Activated naive CD4-positive, alpha-beta T cell treated with Interleukin-2 at 50 U/mL for 16 hours (primary cell): Measurements from ENCODE around the gene KCNC1.

Experiments used
- DNase-seq: peaks from one replicate; pipeline ENCODE4 v3.0.0-alpha.2; 2020

The KCNC1 gene

DNA sequence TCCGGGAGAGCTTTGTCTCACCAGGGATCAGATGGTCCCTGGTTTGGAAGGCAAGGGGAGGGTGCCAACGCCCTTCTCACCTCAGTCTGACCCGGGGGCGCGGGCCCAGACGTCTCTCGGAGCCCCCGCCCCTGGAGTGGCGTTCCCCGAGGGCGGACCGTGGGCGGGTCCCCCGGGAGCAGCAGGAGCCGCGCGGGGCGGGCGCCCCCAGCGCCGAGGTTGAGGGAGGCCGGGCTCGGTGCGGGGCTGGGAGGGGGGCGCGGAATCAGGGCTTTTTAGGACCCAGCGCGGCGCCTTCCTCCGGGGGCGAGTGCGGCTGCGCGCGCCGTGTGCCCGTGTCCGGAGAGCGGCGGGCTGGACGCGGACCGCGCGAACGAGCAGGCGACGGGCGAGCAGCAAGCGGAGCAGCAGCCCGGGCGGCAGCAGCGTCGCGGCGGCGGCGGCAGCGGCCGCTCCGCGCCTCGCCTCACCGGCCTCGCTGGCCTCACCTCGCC is at the start of gene KCNC1:
KCNC1 (plus strand) TSS at position 364 of the 494 bp plus-strand sequence. CDS start 1,222 bp downstream, outside the sequence.
- no peak for DNase-seq

- DNase-seq, result no peak
Observed at GRCh38 chr11:17686231-17686980, 48.2 kb upstream of the KCNC1 start.

- DNase-seq, result no peak
Observed at GRCh38 chr11:17687946-17688670, 46.5 kb upstream of the KCNC1 start.

DNA sequence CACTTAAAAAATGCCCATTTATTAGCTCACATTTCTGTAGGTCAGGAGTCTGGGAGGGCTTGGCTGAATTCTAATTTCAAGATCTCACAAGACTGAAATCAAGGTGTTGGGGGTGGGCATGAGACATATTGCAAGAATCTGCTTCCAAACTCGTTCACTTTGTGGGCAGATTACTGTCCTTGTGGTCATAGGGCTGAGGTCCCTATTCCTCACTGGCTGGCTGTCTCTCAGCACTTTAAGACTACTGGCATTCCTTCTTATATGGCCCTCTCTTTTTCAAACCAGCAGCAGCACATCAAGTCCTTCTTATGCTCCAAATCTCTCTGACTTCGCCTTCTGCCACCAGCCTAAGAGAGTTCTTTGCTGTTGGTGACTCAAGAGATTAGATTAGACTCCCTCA is 43.0 kb upstream of the KCNC1 start:
- no peak for DNase-seq

GRCh38 chr11:17691976-17692375 is 42.6 kb upstream of the KCNC1 start:
- DNase-seq, result no peak

GRCh38 chr11:17692931-17693330 is 41.6 kb upstream of the KCNC1 start:
- DNase-seq, result no peak

DNA sequence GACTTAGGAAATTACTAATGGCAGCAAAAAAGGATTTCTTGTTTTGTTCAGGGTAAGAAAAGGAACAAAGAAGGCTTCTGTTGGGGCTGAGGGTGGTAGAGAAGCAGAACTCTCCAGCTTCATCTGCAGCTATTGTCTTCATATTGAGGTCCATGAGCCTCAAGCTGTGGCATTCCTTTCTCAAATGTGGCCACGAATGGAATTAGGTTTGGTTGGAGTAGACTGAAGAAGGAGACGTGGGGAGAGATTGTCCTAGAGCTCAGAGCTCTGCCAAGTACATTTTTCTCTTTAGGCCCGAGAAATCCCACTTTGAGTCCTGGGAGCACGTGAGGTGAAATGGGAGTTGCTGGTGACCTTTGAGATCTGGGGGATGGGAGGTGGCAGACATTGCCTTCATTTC is 41.0 kb upstream of the KCNC1 start:
- no peak for DNase-seq

- no peak for DNase-seq
Observed at GRCh38 chr11:17694494-17695110, 40.0 kb upstream of the KCNC1 start.

GRCh38 chr11:17695454-17696441 is 38.8 kb upstream of the KCNC1 start:
- no peak for DNase-seq

GRCh38 chr11:17696741-17697140 is 37.8 kb upstream of the KCNC1 start:
- DNase-seq, result no peak

DNA sequence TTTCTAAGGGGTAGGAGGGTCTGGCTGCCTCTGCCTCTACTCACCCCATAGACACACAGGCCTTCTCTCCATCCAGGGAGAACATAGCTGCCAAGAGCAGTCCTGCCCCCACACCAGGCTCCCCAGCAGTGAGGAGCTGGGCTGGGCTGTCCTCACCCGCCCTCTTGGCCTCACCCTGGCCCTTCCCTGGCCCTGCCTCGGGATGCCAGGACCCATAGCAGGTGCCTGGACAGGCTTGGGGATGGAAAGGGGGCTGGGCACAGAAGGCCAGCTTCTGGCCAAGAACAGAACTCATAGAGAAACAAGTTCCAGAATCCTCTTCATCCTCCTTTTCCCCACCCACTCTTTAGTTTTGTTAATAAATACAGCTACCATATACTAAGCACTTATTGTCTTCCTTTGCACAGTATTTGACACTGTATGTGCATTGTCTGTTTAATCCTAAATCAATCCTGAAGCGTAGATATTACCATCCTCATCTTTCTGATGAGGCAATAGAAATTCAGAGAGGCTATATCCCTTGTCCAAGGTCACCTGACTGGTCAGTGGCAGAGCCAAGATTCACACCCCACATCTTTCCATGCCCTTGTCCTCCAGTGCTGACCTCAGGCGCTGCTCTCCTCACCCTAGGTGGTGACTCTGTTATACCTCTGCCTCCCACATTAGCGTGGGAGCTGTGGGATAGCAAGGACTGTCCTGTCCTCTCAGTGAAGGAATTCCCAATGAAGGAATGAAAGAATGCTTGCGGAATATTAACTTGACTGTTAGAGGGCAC is 37.2 kb upstream of the KCNC1 start:
- DNase-seq, result no peak

DNA sequence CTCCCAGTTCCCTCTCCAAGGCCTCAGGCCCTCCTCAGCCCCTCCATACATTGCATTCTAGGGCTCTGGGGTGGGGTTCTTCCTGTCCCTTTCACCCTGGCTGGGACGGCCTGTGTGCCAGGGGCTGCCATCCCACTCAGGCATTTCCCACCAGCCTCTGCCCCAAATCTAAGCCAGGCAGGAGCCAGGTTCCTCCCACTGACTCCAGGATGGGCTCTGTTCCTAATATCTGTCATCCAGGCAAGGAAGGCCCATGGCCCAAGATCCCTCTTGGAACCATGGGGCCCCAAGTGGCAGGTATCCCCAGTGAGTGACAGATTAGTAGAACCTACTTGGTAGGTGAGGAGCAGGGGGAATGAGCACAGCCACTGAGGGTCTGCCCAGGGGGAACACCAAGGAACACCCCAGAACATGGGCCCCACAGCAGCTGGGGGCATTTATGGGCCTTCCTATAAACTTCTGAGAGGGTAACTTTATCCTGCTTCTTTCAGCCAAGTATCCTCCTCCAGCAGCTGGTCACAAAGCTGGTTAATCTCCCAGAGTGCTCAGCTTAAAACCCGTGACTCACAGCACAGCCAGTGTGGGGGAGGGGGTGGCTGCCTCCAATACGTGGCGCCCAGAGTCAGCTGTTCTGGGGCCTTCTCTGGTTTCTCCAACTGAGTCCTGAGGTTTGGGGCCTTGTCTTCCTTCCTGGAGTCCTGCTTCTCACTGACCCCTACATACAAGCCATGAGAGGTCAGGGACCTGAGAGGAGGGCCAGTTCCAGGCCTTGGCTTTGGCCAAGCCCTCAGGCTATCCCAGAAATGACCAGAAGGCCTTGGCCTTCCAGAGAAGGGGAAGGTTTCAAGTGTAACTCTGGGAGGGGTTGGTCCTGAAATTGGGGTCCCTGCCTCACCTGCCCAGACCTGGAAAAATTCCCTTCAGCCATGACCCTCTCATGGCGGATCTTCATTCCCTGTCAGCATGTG is 35.1 kb upstream of the KCNC1 start:
- DNase-seq, result no peak

- no peak for DNase-seq
Observed at GRCh38 chr11:17700991-17701390, 33.6 kb upstream of the KCNC1 start.

- DNase-seq, result no peak
Observed at GRCh38 chr11:17702876-17703275, 31.7 kb upstream of the KCNC1 start.

DNA sequence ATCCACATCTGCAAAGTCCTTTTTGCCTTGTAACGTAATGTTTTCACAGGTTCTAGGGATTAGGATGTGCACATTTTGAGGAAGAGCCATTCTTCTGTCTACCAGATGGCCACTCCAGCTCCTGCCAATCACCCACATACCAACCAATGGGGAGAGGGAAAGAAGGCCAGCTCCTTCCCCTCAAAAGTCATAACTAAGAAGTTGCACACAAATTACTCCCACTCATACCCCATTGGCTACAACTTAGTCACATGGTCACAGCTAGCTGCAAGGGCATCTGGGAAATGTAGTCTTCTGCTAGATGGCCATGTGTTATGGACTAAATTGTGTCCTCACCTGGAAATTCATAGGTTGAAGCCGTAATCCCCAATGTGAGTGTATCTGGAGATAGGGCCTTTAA is 30.6 kb upstream of the KCNC1 start:
- DNase-seq, result no peak

- no peak for DNase-seq
Observed at GRCh38 chr11:17707830-17708229, 26.8 kb upstream of the KCNC1 start.

- DNase-seq, result no peak
Observed at GRCh38 chr11:17711836-17712235, 22.7 kb upstream of the KCNC1 start.

GRCh38 chr11:17713851-17714250 is 20.7 kb upstream of the KCNC1 start:
- no peak for DNase-seq

- DNase-seq, result no peak
Observed at GRCh38 chr11:17714356-17714854, 20.2 kb upstream of the KCNC1 start.

DNA sequence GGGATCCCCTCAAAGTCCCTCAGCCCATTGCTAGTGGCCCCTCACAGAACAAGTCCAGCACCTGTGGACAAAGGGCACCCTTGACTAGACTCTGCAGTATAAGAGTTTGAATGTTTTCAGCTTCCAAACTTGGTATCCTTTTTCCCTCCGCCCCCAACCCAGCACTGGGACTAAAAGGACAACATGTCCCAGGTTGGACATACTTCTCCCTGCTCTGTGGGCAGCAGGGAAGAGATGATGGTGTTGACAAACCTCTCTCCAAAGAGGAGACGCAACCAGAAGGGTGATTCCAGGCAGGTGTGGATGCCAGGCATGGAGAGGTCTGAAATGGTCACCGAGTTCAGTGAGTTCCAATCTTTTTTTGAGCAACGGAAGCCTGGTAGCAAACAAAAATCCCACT is 19.7 kb upstream of the KCNC1 start:
- DNase-seq, result no peak
